HG02678 (cell line): ENCODE data around the gene CIB4.
"Not testable (repeated sequence)": the region's sequence is repeated elsewhere in the genome, so short reads cannot be mapped to it uniquely, and the experiment has no call there.

ENCODE experiments used
- ATAC-seq: cut with Tn5 transposase; IDR thresholded peaks from one replicate; pipeline ENCODE4 v1.9.1; 2021; ENCODE audit warnings: mild to moderate bottlenecking, moderate library complexity; ENCODE audit not compliant: unreplicated experiment

Gene CIB4

GRCh38 chr2:26668041-26668440 is 26.9 kb upstream of the CIB4 start:
- no peak for ATAC-seq

- no peak for ATAC-seq
Observed at GRCh38 chr2:26666671-26667070, 25.5 kb upstream of the CIB4 start.

- ATAC-seq: not testable (repeated sequence)
Observed at GRCh38 chr2:26665296-26665695, 24.1 kb upstream of the CIB4 start.

- ATAC-seq: no peak
Observed at GRCh38 chr2:26660363-26660962, 19.3 kb upstream of the CIB4 start.

GRCh38 chr2:26658691-26659346 is 17.7 kb upstream of the CIB4 start:
- ATAC-seq: no peak

- no peak for ATAC-seq
Observed at GRCh38 chr2:26657265-26657664, 16.1 kb upstream of the CIB4 start.

- no peak for ATAC-seq
Observed at GRCh38 chr2:26655611-26656195, 14.5 kb upstream of the CIB4 start.

GRCh38 chr2:26655120-26655519 is 14.0 kb upstream of the CIB4 start:
- ATAC-seq: not testable (repeated sequence)

- ATAC-seq: no peak
Observed at GRCh38 chr2:26654061-26654340, 12.8 kb upstream of the CIB4 start.

- ATAC-seq: no peak
Observed at GRCh38 chr2:26653207-26654060, 12.3 kb upstream of the CIB4 start.

- ATAC-seq: no peak
Observed at GRCh38 chr2:26652361-26653041, 11.3 kb upstream of the CIB4 start.

- ATAC-seq: no peak
Observed at GRCh38 chr2:26651799-26652198, 10.6 kb upstream of the CIB4 start.

GRCh38 chr2:26651470-26651771 is 10.3 kb upstream of the CIB4 start:
- no peak for ATAC-seq

- no peak for ATAC-seq
Observed at GRCh38 chr2:26650713-26651469, 9.7 kb upstream of the CIB4 start.

GRCh38 chr2:26649992-26650712 is 9.0 kb upstream of the CIB4 start:
- ATAC-seq: no peak

- ATAC-seq: no peak
Observed at GRCh38 chr2:26649322-26649721, 8.2 kb upstream of the CIB4 start.

GRCh38 chr2:26648516-26648915 is 7.3 kb upstream of the CIB4 start:
- ATAC-seq: no peak

- no peak for ATAC-seq
Observed at GRCh38 chr2:26647981-26648380, 6.8 kb upstream of the CIB4 start.

- ATAC-seq: no peak
Observed at GRCh38 chr2:26646986-26647672, 6.0 kb upstream of the CIB4 start.
